Neural cell (in vitro differentiated cells): ENCODE data around the gene PRSS53.

Source experiments
- CTCF ChIP-seq: fragments of 450-650 bp; IDR thresholded peaks from 2 replicates; pipeline ENCODE4 v1.5.1; 2014; ENCODE audit warnings: antibody characterized with exemption, mild to moderate bottlenecking, moderate library complexity; ENCODE audit not compliant: poor library complexity, severe bottlenecking
- EZH2 ChIP-seq: fragments of 200-600, 300-800 bp; shearing (Covaris generic), sonication (generic); IDR thresholded peaks from 2 replicates; pipeline ENCODE4 v1.6.1; 2014; ENCODE audit warnings: antibody characterized with exemption, low read length, borderline replicate concordance, mild to moderate bottlenecking; ENCODE audit not compliant: insufficient read depth, poor library complexity, severe bottlenecking
- MXI1 ChIP-seq: fragments of 450-650 bp; conservative IDR thresholded peaks from 2 replicates; pipeline ENCODE4 v1.6.1; 2014; ENCODE audit warnings: antibody characterized with exemption, mild to moderate bottlenecking; ENCODE audit not compliant: poor library complexity, severe bottlenecking
- POLR2AphosphoS5 ChIP-seq: IDR thresholded peaks from 2 replicates; pipeline ENCODE4 v1.6.1; 2012
- RAD21 ChIP-seq: fragments of 450-650 bp; conservative IDR thresholded peaks from 2 replicates; pipeline ENCODE4 v1.6.1; 2014; ENCODE audit warnings: antibody characterized with exemption, mild to moderate bottlenecking, moderate library complexity
- REST ChIP-seq: IDR thresholded peaks from 2 replicates; pipeline ENCODE4 v1.6.1; 2012; ENCODE audit warnings: borderline replicate concordance
- SMC3 ChIP-seq: fragments of 450-650 bp; conservative IDR thresholded peaks from 2 replicates; pipeline ENCODE4 v1.6.1; 2014; ENCODE audit warnings: antibody characterized with exemption, mild to moderate bottlenecking, moderate library complexity; ENCODE audit not compliant: poor library complexity

GRCh38 chr16:31087971-31088370 lies 772 bp downstream of the PRSS53 start:
- no peak for TF ChIP-seq CTCF
- no peak for TF ChIP-seq MXI1
- no peak for TF ChIP-seq SMC3
- no peak for TF ChIP-seq EZH2
- no peak for TF ChIP-seq POLR2AphosphoS5
- no peak for TF ChIP-seq RAD21
- TF ChIP-seq REST: no peak
